GM19372 (cell line): Measurements from ENCODE around the gene ATP4B.

ENCODE experiments used
- ATAC-seq: cut with Tn5 transposase; IDR thresholded peaks from one replicate; pipeline ENCODE4 v1.9.1; 2021; ENCODE audit warnings: mild to moderate bottlenecking, low read depth, moderate library complexity; ENCODE audit not compliant: unreplicated experiment

Gene ATP4B

GRCh38 chr13:113609616-113610015, 48.4 kb downstream of the ATP4B start:
- no peak for ATAC-seq

GRCh38 chr13:113608967-113609533, 48.9 kb downstream of the ATP4B start:
- ATAC-seq = no peak

GRCh38 chr13:113607889-113608635, 49.9 kb downstream of the ATP4B start:
- no peak for ATAC-seq

GRCh38 chr13:113607056-113607888, 50.7 kb downstream of the ATP4B start:
- ATAC-seq = no peak

DNA sequence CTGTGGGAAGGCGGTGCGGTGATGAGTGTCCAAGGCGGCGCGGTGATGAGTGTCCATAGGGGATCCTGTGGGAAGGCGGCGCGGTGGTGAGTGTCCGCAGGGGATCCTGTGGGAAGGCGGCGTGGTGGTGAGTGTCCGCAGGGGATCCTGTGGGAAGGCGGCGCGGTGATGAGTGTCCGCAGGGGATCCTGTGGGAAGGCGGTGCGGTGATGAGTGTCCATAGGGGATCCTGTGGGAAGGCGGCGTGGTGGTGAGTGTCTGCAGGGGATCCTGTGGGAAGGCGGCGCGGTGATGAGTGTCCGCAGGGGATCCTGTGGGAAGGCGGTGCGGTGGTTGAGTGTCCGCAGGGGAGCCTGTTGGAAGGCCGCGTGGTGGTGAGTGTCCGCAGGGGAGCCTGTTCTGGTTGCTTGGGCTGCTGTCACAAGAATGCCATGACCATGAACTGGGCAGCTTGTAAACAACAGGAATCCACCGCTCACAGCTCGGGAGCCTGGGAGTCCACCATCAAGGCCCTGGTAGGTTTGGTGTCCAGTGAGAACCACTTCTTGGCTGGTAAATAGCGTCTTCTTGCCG, 52.0 kb downstream of the ATP4B start:
- no peak for ATAC-seq

GRCh38 chr13:113605461-113605860, 52.5 kb downstream of the ATP4B start:
- no peak for ATAC-seq

- ATAC-seq = no peak
Measured at GRCh38 chr13:113604186-113604585, 53.8 kb downstream of the ATP4B start.

GRCh38 chr13:113603116-113603710, 54.8 kb downstream of the ATP4B start:
- no peak for ATAC-seq

- no peak for ATAC-seq
Measured at GRCh38 chr13:113602291-113602988, 55.6 kb downstream of the ATP4B start.

DNA sequence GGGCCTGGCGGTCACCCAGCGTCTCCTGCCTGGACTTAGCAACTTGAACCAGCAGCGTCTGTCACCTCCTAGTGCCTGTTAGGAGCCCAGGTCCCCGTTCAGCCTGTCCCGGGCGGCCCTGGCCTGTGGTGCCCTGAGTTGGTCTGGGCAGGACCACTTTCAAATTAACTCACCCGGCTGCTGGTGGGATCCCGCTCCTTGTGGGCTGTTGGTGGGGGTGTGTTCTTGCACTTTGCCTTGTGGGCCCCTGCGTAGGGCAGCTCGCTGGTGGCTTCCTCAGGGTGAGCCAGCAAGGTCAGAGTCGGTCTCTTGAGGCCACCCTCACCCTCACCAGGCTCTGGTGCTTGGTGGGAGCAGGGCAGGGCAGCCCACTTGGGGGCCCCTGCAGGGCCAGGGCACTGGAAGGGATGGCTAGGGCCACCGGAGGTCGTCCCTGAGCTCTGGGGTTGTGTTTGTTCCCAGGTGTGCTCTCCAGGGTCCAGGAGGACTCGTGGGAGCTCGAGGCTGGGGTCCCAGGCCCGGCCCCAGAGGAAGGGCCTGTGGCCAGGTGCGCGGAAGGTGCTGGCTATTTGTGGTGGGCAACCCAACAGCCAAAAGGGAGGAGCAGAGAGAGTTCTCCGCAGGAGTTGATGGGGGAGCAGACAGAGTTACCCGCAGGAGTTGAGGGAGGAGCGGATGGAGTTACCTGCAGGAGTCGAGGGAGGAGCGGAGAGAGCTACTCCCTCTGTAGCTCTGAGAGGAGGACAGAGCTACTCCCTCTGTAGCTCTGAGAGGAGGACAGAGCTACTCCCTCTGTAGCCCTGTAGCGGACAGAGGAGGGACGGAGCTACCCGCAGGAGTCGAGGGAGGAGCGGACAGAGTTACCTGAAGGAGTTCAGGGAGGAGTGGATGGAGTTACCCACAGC, 56.6 kb downstream of the ATP4B start:
- no peak for ATAC-seq

DNA sequence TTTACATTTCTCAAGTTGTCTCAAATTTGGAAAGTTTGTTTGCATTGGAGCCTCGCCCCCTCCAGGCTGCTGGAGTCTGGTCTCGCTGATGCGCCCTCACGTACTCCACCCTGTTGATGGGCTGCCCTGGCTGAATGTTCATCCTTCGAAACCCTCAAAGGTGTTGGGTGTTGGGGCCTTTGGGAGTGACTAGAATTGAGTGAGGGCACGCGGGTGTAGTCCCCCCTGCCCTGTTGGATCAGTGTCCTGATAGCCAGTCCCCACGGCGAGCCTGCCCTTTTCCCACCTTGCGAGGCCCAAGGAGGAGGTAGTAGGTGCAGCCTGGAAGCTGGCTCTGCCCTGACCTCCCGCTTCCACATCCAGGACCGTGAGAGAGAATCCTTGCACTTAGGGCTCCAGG, 58.6 kb downstream of the ATP4B start:
- no peak for ATAC-seq
